Liver (tissue), 3 donors: ENCODE measurements around the gene CGB2.
"Not testable (repeated sequence)": the region's sequence is repeated elsewhere in the genome, so short reads cannot be mapped to it uniquely, and the experiment has no call there.

Source experiments
- HNF4A ChIP-seq, 2 donors: conservative IDR thresholded peaks; 2 replicates each; pipeline ENCODE4 v1.6.1; 2016; ENCODE audit warnings: antibody characterized with exemption in 2 of 2, mild to moderate bottlenecking in 2 of 2
- JUND ChIP-seq, 2 donors: IDR thresholded peaks; 2 replicates each; pipeline ENCODE4 v1.6.1; 2016; ENCODE audit warnings: antibody characterized with exemption in 2 of 2
- MAX ChIP-seq: IDR thresholded peaks from 2 replicates; pipeline ENCODE4 v1.6.1; 2016; ENCODE audit warnings: antibody characterized with exemption
- RAD21 ChIP-seq, 2 donors: IDR thresholded peaks; 2 replicates each; pipeline ENCODE4 v1.6.1; 2016; ENCODE audit warnings: antibody characterized with exemption in 2 of 2, mild to moderate bottlenecking in 2 of 2
- TAF1 ChIP-seq: conservative IDR thresholded peaks from 2 replicates; pipeline ENCODE4 v1.6.1; 2016; ENCODE audit warnings: antibody characterized with exemption, mild to moderate bottlenecking
- TF ChIP-seq, protein P1 (sequence below): fragments of 150-350 bp; IDR thresholded peaks from 2 replicates; pipeline ENCODE4 v1.5.1; 2017; ENCODE audit warnings: improper control_type of control experiment, low read depth, low read length; ENCODE audit not compliant: missing input control
- TF ChIP-seq, protein P2 (sequence below): IDR thresholded peaks from 2 replicates; pipeline ENCODE4 v1.6.1; 2016; ENCODE audit warnings: antibody characterized with exemption
- donor health status: healthy.
- donor health status: healthy.

DNA sequence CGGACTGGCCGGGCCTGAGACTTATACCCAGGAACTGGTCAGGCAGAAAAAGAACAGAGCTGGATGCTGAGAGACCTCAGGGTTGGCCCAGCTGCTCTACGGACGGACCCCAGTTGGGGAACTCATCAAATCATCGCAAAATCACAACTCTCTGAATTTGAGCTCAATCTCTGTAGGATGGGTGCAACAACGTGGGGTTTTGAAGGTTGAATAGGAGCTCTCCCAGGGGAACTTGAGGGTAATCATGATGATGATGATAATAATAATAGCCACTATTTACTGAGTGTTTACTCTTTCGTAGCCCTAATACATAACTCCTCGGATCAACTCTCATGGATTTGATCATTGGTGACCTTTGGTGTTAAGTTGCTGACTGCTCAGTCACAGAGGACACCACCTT, 1.4 kb upstream of the CGB2 start:
- TF ChIP-seq JUND (IDR thresholded peaks at IDR 0.05); HNF4A (conservative IDR thresholded peaks at IDR 0.05); MAX; TAF1; RAD21 (IDR thresholded peaks at IDR 0.05): not testable (repeated sequence)
- TF ChIP-seq, protein P1, sequence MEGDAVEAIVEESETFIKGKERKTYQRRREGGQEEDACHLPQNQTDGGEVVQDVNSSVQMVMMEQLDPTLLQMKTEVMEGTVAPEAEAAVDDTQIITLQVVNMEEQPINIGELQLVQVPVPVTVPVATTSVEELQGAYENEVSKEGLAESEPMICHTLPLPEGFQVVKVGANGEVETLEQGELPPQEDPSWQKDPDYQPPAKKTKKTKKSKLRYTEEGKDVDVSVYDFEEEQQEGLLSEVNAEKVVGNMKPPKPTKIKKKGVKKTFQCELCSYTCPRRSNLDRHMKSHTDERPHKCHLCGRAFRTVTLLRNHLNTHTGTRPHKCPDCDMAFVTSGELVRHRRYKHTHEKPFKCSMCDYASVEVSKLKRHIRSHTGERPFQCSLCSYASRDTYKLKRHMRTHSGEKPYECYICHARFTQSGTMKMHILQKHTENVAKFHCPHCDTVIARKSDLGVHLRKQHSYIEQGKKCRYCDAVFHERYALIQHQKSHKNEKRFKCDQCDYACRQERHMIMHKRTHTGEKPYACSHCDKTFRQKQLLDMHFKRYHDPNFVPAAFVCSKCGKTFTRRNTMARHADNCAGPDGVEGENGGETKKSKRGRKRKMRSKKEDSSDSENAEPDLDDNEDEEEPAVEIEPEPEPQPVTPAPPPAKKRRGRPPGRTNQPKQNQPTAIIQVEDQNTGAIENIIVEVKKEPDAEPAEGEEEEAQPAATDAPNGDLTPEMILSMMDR: not testable (repeated sequence)
- TF ChIP-seq, protein P2, sequence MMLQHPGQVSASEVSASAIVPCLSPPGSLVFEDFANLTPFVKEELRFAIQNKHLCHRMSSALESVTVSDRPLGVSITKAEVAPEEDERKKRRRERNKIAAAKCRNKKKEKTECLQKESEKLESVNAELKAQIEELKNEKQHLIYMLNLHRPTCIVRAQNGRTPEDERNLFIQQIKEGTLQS: not testable (repeated sequence)
